ENCODE measurements around the gene HMOX2. TPM values are rescaled to one million over a fixed set of nuclear protein-coding genes. Genes with fewer than 3 reads are reported as not detected.

HMOX2 gene
- total RNA-seq (2014; rRNA removed; shearing (Covaris generic)) = 46.3 and 48.4 TPM in 2 replicates

DNA sequence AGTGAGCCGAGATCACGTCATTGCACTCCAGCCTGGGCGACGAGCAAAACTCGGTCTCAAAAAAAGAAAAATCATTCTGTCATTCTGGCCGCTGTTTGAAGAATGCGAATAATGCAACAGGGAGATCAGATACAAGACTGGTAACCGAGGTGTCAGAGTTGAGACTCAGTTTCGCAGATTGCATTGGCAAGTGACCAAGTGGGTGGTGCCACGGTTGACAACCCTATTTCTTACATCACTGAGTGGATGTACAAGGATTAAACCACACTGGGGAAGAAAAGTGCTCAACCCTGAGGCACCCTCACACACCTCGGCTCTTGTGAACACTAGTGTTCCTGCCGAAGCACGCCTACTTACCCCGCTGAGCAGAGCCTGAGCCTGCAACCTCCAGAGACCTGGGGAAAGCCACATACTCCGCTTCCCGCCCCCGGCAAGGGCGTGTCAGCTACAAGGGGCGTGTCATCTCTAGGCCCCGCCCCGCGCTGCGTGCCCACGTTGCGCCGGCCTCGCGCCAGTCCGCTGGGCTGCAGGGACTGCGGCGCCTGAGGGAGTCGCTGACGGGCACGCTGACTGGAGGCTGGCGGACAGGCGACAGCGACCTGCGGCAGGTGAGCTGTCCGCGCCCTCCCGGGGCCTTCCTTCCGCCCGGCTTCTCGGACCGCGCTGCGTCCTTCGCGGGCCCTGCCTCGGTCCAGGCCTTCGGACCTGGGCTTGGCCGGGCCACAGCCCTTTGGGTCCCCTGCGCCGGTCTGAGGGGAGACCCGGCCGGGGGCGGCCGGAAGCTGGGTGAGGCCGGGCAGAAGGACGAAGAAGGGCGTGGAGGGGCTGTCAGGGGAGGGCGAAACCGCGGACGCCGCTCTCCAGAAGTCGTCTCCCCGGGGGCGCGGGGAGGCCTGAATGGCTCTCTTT is at the start of gene HMOX2:
TSS of gene HMOX2 (plus strand) at position 519 of the 909 bp plus-strand sequence. CDS start 29,127 bp downstream, outside the sequence.
- peak; percentile 90 for DNase-seq (ENCODE audit: low spot score)

- DNase-seq (ENCODE audit: low spot score) = no peak
These were observed 49.4 kb upstream of the HMOX2 start for GRCh38 chr16:4426722-4427372.

DNA sequence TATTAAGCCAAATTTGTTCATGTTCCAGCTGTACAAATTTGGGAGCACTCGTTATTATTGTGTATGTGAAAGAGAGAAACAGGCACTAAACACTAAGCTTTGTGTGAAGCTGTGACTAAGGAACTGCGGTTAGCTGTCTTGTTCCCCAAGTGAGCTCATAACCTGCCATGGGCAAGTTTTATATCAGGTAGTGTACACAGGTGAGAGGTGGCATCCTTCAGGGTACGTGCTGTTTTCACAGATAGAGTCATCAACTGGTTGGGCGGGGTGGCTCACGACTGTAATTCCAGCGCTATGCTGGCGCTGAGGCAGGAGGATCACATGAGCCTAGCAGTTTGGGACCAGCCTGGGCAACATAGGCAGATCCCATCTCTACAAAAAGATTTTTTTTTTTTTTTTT is 47.7 kb upstream of the HMOX2 start:
- DNase-seq (ENCODE audit: low spot score) = no peak

GRCh38 chr16:4431023-4431422 is 45.2 kb upstream of the HMOX2 start:
- no peak for DNase-seq (ENCODE audit: low spot score)

GRCh38 chr16:4433228-4433627 is 43.0 kb upstream of the HMOX2 start:
- DNase-seq (ENCODE audit: low spot score) = no peak

- DNase-seq (ENCODE audit: low spot score) = no peak
These were observed 42.0 kb upstream of the HMOX2 start for GRCh38 chr16:4433914-4434787.

DNA sequence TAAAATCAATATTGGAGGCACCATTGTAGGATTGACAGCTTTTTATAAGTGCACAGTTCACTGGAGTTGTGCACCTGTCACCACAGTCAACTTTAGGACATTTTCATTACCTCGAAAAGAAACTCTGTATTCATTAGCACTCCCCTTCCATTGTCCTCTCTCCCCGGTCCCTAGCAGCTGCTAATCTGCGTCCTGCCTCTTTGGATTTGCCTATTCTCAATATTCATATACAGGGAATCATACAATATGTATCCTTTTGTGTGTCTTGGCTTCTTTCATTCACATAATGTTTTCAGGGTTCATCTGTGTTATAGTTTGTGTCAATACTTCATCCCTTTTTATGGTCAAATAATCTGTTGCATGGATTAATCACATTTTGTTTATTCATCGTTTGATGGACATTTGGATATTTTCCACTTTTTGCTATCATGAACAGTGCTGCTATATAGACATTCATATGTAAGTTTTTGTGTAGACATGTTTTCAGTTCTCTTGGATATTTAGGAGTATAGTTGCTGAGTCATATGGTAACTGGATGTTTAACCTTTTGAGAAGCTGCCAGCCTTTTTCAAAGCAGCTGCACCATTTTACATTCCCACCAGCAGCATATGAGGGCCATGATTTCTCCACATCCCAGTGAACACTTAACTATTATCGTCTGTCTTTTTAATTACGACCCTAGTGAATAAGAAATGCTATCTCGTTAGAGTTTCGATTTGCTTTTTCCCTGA is 40.7 kb upstream of the HMOX2 start:
- DNase-seq (ENCODE audit: low spot score) = no peak

DNA sequence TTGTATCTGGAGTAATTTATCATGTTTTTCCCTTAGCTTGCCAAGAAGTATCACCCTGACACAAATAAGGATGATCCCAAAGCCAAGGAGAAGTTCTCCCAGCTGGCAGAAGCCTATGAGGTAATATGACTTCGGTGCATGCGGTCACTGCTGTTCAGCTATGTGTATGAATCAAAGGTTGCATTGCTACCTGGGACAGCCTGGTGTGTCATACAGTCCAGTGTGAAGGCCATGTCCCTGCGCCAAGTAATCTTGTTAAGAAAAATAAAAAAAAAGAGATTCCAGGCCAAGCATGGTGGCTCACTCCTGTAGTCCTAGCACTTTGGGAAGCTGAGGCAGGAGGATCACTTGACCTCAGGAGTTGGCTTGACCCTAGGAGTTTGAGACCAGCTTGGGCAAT is 38.8 kb upstream of the HMOX2 start:
- no peak for DNase-seq (ENCODE audit: low spot score)

DNA sequence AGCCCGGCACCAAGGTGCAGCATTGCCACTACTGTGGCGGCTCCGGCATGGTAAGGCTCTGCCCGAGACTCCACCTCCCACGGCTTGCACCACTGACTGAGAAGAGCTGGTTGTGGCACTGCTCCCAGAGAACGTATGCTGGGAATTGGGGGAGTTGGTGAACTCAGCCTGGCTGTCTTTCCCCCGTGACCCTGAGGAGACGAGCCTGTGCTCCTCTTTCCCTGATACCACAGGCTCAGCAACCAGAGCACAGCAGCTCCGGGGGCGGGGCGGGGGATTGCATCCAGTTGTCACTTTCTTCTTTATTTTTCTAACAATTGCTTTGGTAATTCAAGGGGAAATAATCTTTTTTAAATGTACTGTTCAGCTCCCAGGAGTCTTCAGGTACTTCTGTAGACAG is 33.8 kb upstream of the HMOX2 start:
- DNase-seq (ENCODE audit: low spot score) = no peak

- no peak for DNase-seq (ENCODE audit: low spot score)
These were observed 32.9 kb upstream of the HMOX2 start for GRCh38 chr16:4443271-4443670.

GRCh38 chr16:4443986-4444385 is 32.2 kb upstream of the HMOX2 start:
- DNase-seq (ENCODE audit: low spot score) = no peak

DNA sequence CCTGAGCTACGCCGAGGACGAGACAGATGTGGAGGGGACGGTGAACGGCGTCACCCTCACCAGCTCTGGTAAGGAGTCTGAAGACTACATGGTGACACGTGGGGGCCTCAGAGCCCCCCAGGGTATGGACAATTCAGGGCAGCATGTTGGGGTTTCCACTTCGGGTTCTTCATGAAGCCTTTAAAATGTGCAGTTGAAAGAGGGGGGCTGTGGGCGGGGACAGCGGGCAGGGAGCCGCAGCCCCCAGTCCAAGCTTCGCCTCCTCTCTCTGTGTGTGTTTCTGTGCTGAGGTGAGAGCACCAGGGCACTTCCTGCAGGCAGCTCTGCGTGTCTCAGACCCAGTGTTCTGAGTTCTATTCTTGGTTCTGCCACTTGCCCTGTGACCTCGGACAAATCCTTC is 25.8 kb upstream of the HMOX2 start:
- no peak for DNase-seq (ENCODE audit: low spot score)

DNA sequence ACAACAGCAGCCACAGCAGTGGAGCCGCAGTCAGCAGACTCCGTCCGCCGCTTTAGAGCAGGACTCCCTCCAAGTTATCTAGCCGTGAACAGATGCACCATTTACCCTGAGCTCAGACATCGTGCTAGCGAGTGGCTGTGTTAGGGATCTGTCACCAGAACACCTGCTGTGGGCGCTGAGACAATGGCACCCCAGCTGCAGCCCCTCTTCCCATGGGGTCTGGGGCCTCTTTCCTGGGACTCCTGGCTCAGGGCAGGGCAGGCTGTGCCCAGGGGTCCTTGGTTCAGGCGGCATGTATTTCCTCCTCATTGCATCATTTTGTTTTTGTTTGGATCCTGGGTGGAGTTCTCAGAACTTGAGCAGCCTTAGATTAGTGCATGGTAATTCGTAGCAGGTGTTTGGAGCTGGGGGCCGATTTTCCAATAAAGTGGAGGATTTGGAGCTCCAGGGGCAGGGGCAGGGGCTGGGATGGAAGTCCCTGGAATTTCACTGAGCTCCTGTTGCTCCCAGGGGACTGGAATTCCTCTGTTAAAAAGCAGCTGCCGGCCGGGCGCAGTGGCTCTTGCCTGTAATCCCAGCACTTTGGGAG is 25.2 kb upstream of the HMOX2 start:
- no peak for DNase-seq (ENCODE audit: low spot score)

- DNase-seq (ENCODE audit: low spot score) = no peak
These were observed 23.5 kb upstream of the HMOX2 start for GRCh38 chr16:4452674-4453073.

GRCh38 chr16:4454623-4455022 is 21.6 kb upstream of the HMOX2 start:
- no peak for DNase-seq (ENCODE audit: low spot score)

GRCh38 chr16:4455081-4455480 is 21.1 kb upstream of the HMOX2 start:
- DNase-seq (ENCODE audit: low spot score) = no peak

- no peak for DNase-seq (ENCODE audit: low spot score)
These were observed 20.2 kb upstream of the HMOX2 start for GRCh38 chr16:4455951-4456350.

DNA sequence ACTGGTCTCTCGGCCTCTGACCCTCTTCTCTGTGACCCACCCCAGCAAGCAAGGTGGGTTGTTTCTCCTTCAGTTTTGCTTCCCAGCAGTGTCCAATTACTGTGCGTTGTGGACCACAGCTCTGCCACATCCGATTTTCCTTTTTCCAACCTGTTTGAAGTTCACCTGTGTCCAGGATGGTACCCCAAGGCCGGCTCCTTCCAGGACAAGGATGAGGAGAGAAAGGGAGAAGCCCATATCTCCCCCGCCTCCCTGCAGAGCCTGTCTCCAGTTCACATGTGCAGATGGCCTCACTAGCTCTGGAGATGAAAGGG is 15.3 kb upstream of the HMOX2 start:
- DNase-seq (ENCODE audit: low spot score) = no peak

DNA sequence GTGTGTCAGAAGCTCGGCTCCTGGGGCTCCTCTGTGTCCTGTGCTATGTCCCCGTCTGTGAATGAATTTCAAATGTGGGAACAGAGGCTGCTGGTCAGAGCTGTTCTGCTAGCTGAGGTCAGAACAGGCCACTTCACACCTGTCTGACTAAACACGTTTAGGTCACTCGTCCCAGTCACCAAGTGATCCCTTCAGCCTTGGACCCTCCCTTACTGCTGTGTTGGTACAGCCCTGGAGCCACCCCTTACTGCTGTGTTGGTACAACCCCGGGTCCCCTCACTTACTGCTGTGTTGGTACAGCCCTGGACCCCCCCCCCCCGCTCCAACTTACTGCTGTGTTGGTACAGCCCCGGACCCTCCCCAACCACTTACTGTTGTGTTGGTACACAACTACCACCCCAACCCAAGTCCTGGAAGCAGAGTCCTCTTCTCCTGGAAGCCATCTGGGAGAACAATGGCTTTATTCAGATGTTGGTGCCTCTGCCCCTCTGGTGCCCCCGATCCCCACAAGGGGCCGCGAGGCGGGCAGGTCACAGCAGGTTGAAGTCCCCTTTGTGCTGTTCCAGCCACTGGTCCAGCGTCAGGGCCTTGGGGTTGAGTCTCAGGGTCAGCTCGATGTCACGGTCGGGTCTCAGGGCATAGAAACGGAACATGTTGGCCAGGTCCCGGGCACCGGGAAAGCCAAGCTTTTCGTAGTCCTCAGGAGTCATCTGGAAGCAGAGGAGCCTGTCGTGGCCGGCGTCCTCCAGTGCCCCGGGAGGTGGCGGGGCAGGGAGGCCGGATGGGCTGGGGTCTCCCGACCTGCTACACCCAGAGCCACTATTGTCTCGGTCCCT is 14.7 kb upstream of the HMOX2 start:
- DNase-seq (ENCODE audit: low spot score) = no peak

DNA sequence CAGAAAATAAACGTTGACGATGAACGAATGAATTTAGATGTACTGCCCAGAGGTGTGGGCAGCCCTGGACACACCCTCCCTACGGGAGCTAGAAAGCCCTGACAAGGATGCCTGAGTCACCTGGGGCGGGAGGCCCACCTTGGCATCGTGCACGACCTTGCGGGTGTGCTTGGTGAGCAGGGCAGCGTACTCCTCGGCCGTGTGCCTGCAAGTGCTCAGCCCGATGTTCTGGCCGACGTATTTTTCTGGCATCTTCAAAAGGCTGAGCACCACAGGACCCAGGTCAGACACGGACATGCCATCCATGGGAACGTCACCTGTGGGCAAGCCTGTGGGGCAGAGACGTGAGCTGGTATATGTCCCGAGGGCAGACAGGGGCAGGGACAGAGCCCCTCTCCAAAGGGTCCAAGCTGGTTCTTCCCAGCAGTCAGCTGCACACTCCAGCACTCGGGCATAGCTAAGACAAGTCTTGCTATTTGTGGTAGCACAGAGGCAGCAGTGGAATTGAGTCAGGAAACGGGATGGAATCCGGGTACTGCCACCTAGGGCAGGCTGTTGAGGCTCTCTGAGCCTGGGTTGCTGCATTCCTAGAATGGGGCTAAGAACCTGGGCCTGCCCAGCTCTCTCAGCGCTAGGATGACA is 12.6 kb upstream of the HMOX2 start:
- DNase-seq (ENCODE audit: low spot score) = no peak
